ENCODE measurements around the gene DSCAM. TPM values are rescaled to one million over a fixed set of nuclear protein-coding genes. Genes with fewer than 3 reads are reported as not detected.
"Not testable (repeated sequence)": the region's sequence is repeated elsewhere in the genome, so short reads cannot be mapped to it uniquely, and the experiment has no call there.

DSCAM gene
- total and polyA plus RNA-seq, 4 donors: 0.02 to 0.25 (median 0.09) TPM

GRCh38 chr21:40029888-40030287 is 817.1 kb downstream of the DSCAM start:
- no peak overlapping the region for H3K27ac ChIP-seq (ENCODE audit: low read depth in 1 of 2, low read length in 1 of 2)
- 92 to 94% methylated on average over 6 of the region's 6 CpGs for WGBS, 2 donors
- TF ChIP-seq CTCF (IDR thresholded peaks at IDR 0.05; ENCODE audit: control extremely low read depth, extremely low read depth): no peak
- ATAC-seq (ENCODE audit: insufficient read depth, low FRiP score): no peak
- H3K9me3 ChIP-seq (ENCODE audit: control insufficient read depth in 4 of 4, insufficient read depth in 3 of 4, low read length in 3 of 4): peaks cover 0 to 4% (median 0%) of the 10 kb centered on the region in 4 donors
- no peaks in the 10 kb centered on the region for H3K36me3 ChIP-seq (ENCODE audit: control insufficient read depth in 4 of 4, insufficient read depth in 4 of 4, low read length in 4 of 4)
- no peaks in the 10 kb centered on the region for H3K4me1 ChIP-seq (ENCODE audit: control insufficient read depth in 5 of 5, insufficient read depth in 5 of 5, low read length in 5 of 5)
- DNase-seq: no peak
- H3K4me3 ChIP-seq: no peak overlapping the region
- H3K27me3 ChIP-seq (ENCODE audit: control insufficient read depth in 3 of 3, insufficient read depth in 3 of 3, low read length in 2 of 3): no peaks in the 10 kb centered on the region
- H3K9ac ChIP-seq (ENCODE audit: insufficient read depth in 1 of 2, low read length in 2 of 2): no peak overlapping the region

GRCh38 chr21:40028393-40028792 is 818.6 kb downstream of the DSCAM start:
- H3K4me3 ChIP-seq; H3K27ac ChIP-seq (ENCODE audit: low read depth in 1 of 2, low read length in 1 of 2); H3K4me1 ChIP-seq (ENCODE audit: control insufficient read depth in 5 of 5, insufficient read depth in 5 of 5, low read length in 5 of 5); H3K9me3 ChIP-seq (ENCODE audit: control insufficient read depth in 4 of 4, insufficient read depth in 3 of 4, low read length in 3 of 4); H3K27me3 ChIP-seq (ENCODE audit: control insufficient read depth in 3 of 3, insufficient read depth in 3 of 3, low read length in 2 of 3); ATAC-seq (ENCODE audit: insufficient read depth, low FRiP score); H3K36me3 ChIP-seq (ENCODE audit: control insufficient read depth in 4 of 4, insufficient read depth in 4 of 4, low read length in 4 of 4); DNase-seq; H3K9ac ChIP-seq (ENCODE audit: insufficient read depth in 1 of 2, low read length in 2 of 2): not testable (repeated sequence)
- 80 to 86% methylated on average over 19 of the region's 19 CpGs for WGBS, 2 donors

- 85 to 89% methylated on average over 5 of the region's 5 CpGs for WGBS, 2 donors
- H3K4me1 ChIP-seq (ENCODE audit: control insufficient read depth in 5 of 5, insufficient read depth in 5 of 5, low read length in 5 of 5): no peaks in the 10 kb centered on the region
- ATAC-seq (ENCODE audit: insufficient read depth, low FRiP score) (no peak), DNase-seq (no peak)
- no peak overlapping the region for H3K9ac ChIP-seq (ENCODE audit: insufficient read depth in 1 of 2, low read length in 2 of 2)
- H3K36me3 ChIP-seq (ENCODE audit: control insufficient read depth in 4 of 4, insufficient read depth in 4 of 4, low read length in 4 of 4): no peaks in the 10 kb centered on the region
- H3K27me3 ChIP-seq (ENCODE audit: control insufficient read depth in 3 of 3, insufficient read depth in 3 of 3, low read length in 2 of 3): no peaks in the 10 kb centered on the region
- TF ChIP-seq CTCF (IDR thresholded peaks at IDR 0.05; ENCODE audit: control extremely low read depth, extremely low read depth): no peak
- H3K27ac ChIP-seq (ENCODE audit: low read depth in 1 of 2, low read length in 1 of 2): no peak overlapping the region
- peaks cover 0 to 4% (median 0%) of the 10 kb centered on the region in 4 donors for H3K9me3 ChIP-seq (ENCODE audit: control insufficient read depth in 4 of 4, insufficient read depth in 3 of 4, low read length in 3 of 4)
- H3K4me3 ChIP-seq: no peak overlapping the region
Measured at GRCh38 chr21:40021558-40022351, 825.2 kb downstream of the DSCAM start.

GRCh38 chr21:40020651-40021050 is 826.3 kb downstream of the DSCAM start:
- no peak for TF ChIP-seq CTCF (IDR thresholded peaks at IDR 0.05; ENCODE audit: control extremely low read depth, extremely low read depth)
- DNase-seq (no peak), ATAC-seq (ENCODE audit: insufficient read depth, low FRiP score) (no peak)
- WGBS, 2 donors: 90 to 94% methylated on average over 3 of the region's 3 CpGs
- H3K4me1 ChIP-seq (ENCODE audit: control insufficient read depth in 5 of 5, insufficient read depth in 5 of 5, low read length in 5 of 5): no peaks in the 10 kb centered on the region
- no peaks in the 10 kb centered on the region for H3K27me3 ChIP-seq (ENCODE audit: control insufficient read depth in 3 of 3, insufficient read depth in 3 of 3, low read length in 2 of 3)
- no peaks in the 10 kb centered on the region for H3K36me3 ChIP-seq (ENCODE audit: control insufficient read depth in 4 of 4, insufficient read depth in 4 of 4, low read length in 4 of 4)
- H3K27ac ChIP-seq (ENCODE audit: low read depth in 1 of 2, low read length in 1 of 2): no peak overlapping the region
- no peak overlapping the region for H3K9ac ChIP-seq (ENCODE audit: insufficient read depth in 1 of 2, low read length in 2 of 2)
- no peak overlapping the region for H3K4me3 ChIP-seq
- H3K9me3 ChIP-seq (ENCODE audit: control insufficient read depth in 4 of 4, insufficient read depth in 3 of 4, low read length in 3 of 4): peaks cover 0 to 9% (median 0%) of the 10 kb centered on the region in 4 donors

Data from lung (tissue), 12 donors.